UCSD-AML1 (cell line): Measurements from ENCODE around the gene AS3MT.
"Not testable (repeated sequence)": the region's sequence is repeated elsewhere in the genome, so short reads cannot be mapped to it uniquely, and the experiment has no call there.

Experiments used
- DNase-seq: peaks from one replicate; lab custom pipeline; 2025; ENCODE audit not compliant: unreplicated experiment; lab: John Stamatoyannopoulos, UW

The AS3MT gene

DNA sequence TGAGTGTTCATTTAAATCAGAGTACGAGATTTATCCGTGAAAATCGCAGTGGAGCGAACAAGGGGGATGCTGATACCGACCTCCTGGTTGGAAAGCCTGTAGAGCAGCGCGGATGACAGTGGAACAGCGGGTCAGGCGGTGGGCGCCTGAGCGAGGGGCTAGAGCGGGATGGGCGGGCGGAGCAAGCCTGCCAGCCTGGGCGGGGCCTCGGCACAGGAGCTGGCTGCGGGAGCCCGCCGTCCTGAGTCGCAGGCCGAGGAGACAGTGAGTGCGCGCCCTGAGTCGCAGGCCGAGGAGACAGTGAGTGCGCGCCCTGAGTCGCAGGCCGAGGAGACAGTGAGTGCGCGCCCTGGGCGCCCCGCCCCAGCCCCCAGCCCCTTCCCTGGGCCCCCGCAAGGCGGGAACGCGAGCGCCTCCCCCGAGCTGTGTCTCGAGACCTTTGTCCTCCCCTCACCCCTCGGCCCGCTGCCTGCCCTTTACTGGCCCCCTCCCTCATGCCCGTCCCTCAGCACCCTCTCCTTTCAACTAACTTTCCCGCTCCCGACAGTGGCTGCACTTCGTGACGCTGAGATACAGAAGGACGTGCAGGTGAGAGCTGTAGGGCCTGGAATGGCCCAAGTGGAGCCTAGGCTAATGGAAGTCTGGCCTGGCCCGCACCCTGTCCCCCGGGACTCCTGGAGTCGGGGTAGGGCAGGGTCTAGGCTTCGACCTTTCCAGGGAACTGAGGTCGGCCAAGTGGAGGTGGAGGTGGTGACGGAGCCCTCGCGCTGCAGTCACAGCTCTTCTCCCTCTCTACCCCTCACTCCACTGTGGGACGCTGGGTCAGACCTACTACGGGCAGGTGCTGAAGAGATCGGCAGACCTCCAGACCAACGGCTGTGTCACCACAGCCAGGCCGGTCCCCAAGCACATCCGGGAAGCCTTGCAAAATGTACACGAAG is at the start of gene AS3MT:
AS3MT (plus strand) TSS at position 213 of the 941 bp plus-strand sequence; CDS start at position 336, 123 bp downstream.
- no peak for DNase-seq

- not testable (repeated sequence) for DNase-seq
These were observed 49.3 kb upstream of the AS3MT start for GRCh38 chr10:102820008-102820407.

GRCh38 chr10:102822222-102822621 is 47.0 kb upstream of the AS3MT start:
- DNase-seq = no peak

GRCh38 chr10:102824664-102825063 is 44.6 kb upstream of the AS3MT start:
- DNase-seq = no peak

- DNase-seq = no peak
These were observed 43.0 kb upstream of the AS3MT start for GRCh38 chr10:102826148-102826796.

GRCh38 chr10:102827597-102827975 is 41.7 kb upstream of the AS3MT start:
- no peak for DNase-seq

- no peak for DNase-seq
These were observed 37.8 kb upstream of the AS3MT start for GRCh38 chr10:102831322-102832071.

GRCh38 chr10:102832248-102832647 is 37.0 kb upstream of the AS3MT start:
- no peak for DNase-seq

GRCh38 chr10:102832987-102833386 is 36.3 kb upstream of the AS3MT start:
- DNase-seq = no peak

DNA sequence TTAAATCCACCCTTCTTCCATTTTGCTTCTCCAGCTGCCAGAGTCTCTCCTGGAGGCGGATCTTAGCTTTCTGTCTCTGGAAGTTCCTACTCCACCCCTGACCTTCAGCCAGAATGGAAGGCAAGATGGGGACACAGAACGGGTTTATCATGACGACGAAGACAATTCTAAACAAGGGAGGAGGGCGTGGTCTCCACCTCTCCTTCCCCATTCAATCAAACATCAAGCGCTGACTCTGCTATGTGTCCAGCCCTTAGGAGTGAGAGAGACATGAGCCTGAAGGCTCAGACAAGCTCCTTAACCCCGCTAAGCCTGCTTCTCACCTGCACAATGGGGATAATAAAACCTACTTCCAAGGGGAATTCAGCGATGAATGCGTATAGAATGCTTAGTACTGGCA is 35.1 kb upstream of the AS3MT start:
- no peak for DNase-seq

DNA sequence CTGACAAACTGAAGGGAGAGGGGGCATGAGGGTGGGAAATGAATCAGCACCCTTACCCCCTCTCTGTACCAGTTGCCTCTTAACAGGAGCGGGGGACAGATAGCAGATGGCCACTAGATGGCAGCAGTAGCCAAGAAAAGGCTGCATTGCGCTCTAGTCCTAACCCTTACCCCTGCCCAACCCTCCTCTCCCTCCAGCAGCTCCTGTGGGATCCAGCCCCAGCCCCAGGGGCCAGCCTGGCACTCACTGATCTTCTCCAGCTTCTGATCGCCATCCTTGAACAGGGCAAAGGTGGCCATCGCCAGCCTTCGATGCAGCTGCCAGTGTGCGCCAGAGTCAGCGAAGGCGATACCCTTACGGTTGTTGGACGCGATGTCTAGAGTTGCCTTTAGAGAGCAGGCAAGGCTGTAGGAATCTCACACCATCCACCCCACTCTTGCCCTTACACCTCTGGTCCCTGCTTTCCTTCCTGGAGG is 34.2 kb upstream of the AS3MT start:
- peak; percentile 75 for DNase-seq

GRCh38 chr10:102837230-102837721 is 32.0 kb upstream of the AS3MT start, which contains the start of gene CYP17A1:
CYP17A1 (minus strand) TSS chr10:102837413; CDS start chr10:102837361, 52 bp downstream.
- no peak for DNase-seq

DNA sequence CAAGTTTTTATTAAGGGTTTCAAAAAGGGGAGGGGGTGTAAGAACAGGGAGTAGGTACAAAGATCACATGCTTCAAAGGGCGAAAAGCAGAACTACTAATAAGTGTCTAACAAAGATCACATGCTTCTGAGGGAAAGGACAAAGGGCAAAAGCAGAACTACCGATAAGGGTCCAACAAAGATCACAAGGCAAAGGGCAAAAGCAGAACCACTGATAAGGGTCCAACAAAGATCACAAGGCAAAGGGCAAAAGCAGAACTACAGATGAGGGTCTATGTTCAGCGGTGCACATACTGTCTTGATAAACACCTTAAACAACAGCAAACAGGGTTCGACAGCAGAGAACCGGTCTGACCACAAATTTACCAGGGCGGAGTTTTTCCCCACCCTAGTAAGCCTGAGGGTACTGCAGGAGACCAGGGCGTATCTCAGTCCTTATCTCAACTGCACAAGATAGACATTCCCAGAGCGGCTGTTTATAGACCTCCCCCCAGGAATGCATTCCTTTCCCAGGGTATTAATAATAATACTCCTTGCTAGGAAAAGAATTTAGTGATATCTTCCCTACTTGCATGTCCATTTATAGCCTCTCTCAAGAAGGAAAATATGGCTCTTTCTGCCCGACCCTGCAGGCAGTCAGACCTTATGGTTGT is 30.9 kb upstream of the AS3MT start:
- not testable (repeated sequence) for DNase-seq

GRCh38 chr10:102841827-102842345 is 27.4 kb upstream of the AS3MT start:
- DNase-seq = no peak

GRCh38 chr10:102843139-102843538 is 26.1 kb upstream of the AS3MT start:
- DNase-seq = not testable (repeated sequence)

GRCh38 chr10:102844190-102844776 is 25.0 kb upstream of the AS3MT start:
- DNase-seq = not testable (repeated sequence)

- DNase-seq = no peak
These were observed 23.8 kb upstream of the AS3MT start for GRCh38 chr10:102845352-102845902.

GRCh38 chr10:102850025-102850518 is 19.2 kb upstream of the AS3MT start:
- no peak for DNase-seq

GRCh38 chr10:102853237-102853636 is 16.0 kb upstream of the AS3MT start:
- DNase-seq = not testable (repeated sequence)
